Measurements from ENCODE around the gene SEMA4C.
"Not testable (repeated sequence)": the region's sequence is repeated elsewhere in the genome, so short reads cannot be mapped to it uniquely, and the experiment has no call there.

The SEMA4C gene

GRCh38 chr2:96866149-96866548 is 3.7 kb downstream of the SEMA4C start:
- DNase-seq = no peak

GRCh38 chr2:96865654-96866053 is 4.2 kb downstream of the SEMA4C start:
- no peak for DNase-seq

- DNase-seq = no peak
Measured at GRCh38 chr2:96864343-96865091, 5.4 kb downstream of the SEMA4C start.

GRCh38 chr2:96863575-96864342 is 6.1 kb downstream of the SEMA4C start:
- DNase-seq = no peak

GRCh38 chr2:96863056-96863455 is 6.8 kb downstream of the SEMA4C start:
- DNase-seq = not testable (repeated sequence)

GRCh38 chr2:96861074-96861473 is 8.8 kb downstream of the SEMA4C start:
- no peak for DNase-seq

- no peak for DNase-seq
Measured at GRCh38 chr2:96860065-96861029, 9.5 kb downstream of the SEMA4C start.

GRCh38 chr2:96859681-96860064 is 10.2 kb downstream of the SEMA4C start:
- no peak for DNase-seq

- DNase-seq = no peak
Measured at GRCh38 chr2:96859099-96859649, 10.7 kb downstream of the SEMA4C start.

GRCh38 chr2:96857667-96858372 is 12.1 kb downstream of the SEMA4C start, which contains the start of gene ANKRD39:
ANKRD39 (minus strand) TSS chr2:96858016; CDS start chr2:96857987, 29 bp downstream.
- peak; percentile 98 for DNase-seq

- peak; percentile 25 for DNase-seq
Measured at GRCh38 chr2:96856776-96857666, 12.9 kb downstream of the SEMA4C start.

- no peak for DNase-seq
Measured at GRCh38 chr2:96853321-96853720, 16.6 kb downstream of the SEMA4C start.

- DNase-seq = no peak
Measured at GRCh38 chr2:96852667-96853066, 17.2 kb downstream of the SEMA4C start.

GRCh38 chr2:96848264-96848663 is 21.6 kb downstream of the SEMA4C start:
- DNase-seq = no peak

- DNase-seq = no peak
Measured at GRCh38 chr2:96847586-96847985, 22.3 kb downstream of the SEMA4C start.

- DNase-seq = no peak
Measured at GRCh38 chr2:96846825-96847224, 23.1 kb downstream of the SEMA4C start.

- no peak for DNase-seq
Measured at GRCh38 chr2:96844405-96844808, 25.5 kb downstream of the SEMA4C start.

- no peak for DNase-seq
Measured at GRCh38 chr2:96843538-96844268, 26.2 kb downstream of the SEMA4C start, which contains the start of gene ANKRD23. ANKRD23 (minus strand) TSS chr2:96844021; CDS start chr2:96843992, 29 bp downstream.

GRCh38 chr2:96842600-96842999 is 27.3 kb downstream of the SEMA4C start:
- DNase-seq = no peak
